Measurements from ENCODE around the gene PBX4.

PBX4 gene

DNA sequence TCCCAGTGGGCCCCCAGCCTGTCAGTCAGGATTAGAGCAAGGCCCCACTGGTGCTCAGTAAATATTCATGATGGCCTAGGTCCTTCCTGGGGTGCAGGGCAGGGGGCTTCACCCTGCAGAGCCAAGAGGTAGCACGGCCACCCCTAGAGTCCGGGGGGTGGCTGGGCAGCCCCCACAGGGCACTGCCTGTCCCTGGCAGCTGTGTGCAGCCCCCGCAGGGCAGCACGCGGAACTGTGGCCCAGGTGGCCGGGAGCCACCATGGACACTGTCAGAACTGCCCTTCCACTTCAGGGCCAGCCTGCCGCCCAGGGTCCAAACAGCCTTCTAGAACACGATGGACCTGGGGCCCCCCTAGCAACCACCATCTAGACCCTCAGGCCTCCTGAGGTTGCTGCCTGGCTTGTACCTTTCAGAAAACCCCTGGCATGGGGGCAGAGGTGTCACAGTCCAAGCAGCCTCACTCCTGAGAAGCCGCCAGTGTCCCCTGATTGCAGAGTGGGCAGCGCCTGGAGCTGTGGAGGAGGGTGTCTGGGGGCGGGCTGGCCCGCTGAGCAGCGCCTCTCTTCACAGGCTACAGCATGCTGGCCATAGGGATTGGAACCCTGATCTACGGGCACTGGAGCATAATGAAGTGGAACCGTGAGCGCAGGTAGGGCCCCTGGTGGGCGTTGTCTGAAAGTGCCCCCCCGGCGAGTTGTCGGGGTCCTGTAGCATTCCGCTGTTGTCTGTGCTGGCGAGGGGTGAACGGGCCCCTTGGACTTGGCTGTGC, 92.7 kb downstream of the PBX4 start:
- DNase-seq: no peak

DNA sequence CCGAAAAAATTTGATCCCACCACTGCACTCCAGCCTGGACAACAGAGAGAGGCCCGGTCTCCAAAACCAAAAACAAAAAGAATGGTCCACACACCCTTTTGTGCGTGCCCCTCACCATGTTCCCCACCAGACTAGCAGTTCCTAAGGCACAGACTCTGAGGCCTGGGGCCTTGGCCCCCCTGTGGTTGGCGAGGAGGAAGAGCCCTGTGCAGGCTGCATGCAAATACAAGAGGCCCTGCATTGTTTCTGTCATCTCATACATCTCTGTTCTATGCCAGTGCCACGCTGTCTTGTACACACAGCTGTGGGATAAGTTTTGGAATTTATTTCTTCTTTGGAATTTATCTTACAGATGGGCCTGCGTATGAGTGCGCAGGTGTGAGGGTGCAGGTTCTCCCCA, 94.4 kb downstream of the PBX4 start:
- no peak for DNase-seq

DNA sequence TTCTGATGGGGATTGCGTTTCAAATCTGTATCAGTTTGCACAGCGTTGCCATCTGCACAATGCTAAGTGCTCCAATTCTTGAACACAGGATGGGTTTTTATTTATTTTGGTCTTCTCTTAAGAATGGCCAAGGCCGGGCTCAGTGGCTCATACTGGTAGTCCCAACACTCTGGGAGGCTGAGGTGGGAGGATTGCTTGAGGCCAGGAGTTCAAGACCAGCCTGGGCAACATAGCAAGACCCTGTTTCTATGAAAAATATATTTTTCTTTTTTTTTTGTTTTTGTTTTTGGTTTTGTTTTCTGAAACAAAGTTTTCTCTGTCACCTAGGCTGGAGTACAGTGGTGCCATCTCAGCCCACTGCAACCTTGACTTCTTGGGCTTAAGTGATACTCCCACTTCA, 95.3 kb downstream of the PBX4 start:
- DNase-seq: no peak

GRCh38 chr19:19520989-19521388, 97.5 kb downstream of the PBX4 start:
- no peak for DNase-seq

GRCh38 chr19:19517235-19517619, 101.3 kb downstream of the PBX4 start:
- no peak for DNase-seq

DNA sequence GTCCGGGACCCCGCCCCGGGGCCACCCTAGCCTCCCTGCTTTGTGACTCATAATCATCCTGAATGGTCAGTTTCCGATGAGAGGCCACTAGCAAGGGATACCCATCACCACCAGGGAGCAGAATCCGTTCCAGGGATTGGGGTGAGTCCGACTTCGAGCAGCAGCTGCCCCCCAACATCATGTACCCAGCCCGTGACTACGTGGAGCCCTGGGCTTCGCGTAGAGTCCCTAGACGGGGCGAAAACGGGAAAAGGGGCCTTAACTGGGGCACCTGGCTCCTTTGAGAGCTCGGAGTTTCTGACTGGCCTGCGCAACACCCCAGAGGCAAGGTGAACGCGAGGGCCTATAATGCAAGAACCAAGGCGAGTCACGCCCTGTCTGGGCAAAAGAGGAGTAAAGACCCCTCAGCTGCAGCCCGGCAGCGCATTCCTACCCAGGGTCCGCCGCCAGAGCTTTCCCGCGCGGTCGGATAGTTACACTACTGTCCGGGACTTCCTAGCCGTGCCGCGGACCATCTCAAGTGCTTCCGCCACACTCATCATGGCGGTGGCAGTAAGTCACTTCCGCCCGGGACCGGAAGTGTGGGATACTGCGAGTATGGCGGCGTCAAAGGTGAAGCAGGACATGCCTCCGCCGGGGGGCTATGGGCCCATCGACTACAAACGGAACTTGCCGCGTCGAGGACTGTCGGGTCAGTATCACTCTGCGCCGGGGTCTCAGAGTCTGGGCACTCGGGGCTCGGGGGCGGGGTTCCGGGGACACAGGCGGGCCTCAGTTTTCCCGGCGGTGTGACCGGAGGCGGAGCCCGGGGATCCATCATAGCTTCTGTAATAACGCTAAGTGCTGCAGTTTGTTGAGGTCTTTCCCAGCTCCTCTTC, 102.6 kb downstream of the PBX4 start, which contains the start of gene NDUFA13:
TSS of gene NDUFA13 (plus strand) at position 584 of the 878 bp plus-strand sequence. CDS start at position 598, 14 bp downstream.
- peak; percentile 85 to 92 (median 87) for DNase-seq

GRCh38 chr19:19514881-19515641, 103.4 kb downstream of the PBX4 start, which contains the start of gene TSSK6:
TSSK6 (minus strand) TSS chr19:19515548; CDS start chr19:19515427, 121 bp downstream.
- DNase-seq: no peak

DNA sequence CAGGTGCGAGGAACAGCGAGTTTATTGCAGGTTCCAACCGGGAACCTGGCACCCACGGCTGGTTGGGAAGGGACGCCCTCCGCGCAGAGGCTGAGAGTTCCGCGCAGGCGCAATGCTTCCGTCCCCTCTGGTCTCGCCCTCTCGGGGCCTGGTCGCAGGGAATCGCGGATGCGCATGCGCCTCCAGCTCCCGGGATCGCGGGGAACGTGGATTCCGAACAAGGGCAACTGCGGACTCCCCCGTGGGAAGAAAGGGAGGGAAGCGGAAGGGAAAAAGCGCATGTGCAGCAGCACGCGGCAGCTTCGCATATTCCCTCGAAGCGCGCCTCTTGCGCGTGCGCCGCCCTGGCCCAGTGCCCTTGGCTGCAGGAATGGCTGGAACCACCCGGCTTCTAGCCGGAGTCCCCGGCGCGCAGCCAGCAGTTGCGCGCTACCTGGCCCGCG, 104.3 kb downstream of the PBX4 start:
- DNase-seq: no peak

DNA sequence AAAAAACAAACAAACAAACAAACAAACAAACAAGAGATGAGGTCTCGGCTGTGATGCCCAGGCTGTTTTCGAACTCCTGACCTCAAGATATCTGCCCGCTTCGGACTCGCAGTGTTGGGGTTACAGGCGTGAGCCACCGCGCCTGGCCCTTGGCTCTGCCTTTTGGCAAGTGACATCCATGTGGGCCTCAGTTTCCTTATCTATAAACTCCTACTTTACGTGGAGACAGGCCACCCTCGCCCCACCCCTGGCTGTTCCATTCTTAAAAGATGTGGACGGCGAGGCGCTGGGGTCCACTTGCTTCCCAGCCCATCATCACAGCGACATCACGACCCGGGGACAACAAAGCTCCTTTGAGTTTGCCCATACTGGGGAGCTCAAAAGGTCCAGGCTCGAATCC, 104.8 kb downstream of the PBX4 start:
- no peak for DNase-seq

Data from T-helper 2 cell (primary cell).